Endothelial cell of umbilical vein (primary cell): ENCODE results near the gene ITPR1. TPM values are rescaled to one million over a fixed set of nuclear protein-coding genes. Genes with fewer than 3 reads are reported as not detected.
A peak's percentile ranks its signal among the peaks of the same experiment; 100 is the strongest.

Source experiments
- BruUV-seq: library from RNA; stranded (reverse); fragments of 400-500 nt; replicated peaks from 2 replicates; lab custom pipeline; 2021; lab: Mats Ljungman, UMichigan
- CTCF ChIA-PET: fragments of 300-600, 350-600 bp; sonication (Branson Sonifier 250); formaldehyde crosslinking; loops from one replicate; lab custom pipeline; 2021; ENCODE audit warnings: antibody characterized with exemption, inconsistent platforms; lab: Charles Lee
- POLR2A ChIA-PET: fragments of 300-600, 350-600 bp; sonication (Branson Sonifier 250); formaldehyde crosslinking; loops from one replicate; lab custom pipeline; 2021; ENCODE audit warnings: antibody characterized with exemption, inconsistent platforms; lab: Charles Lee
- DNase-seq: peaks from one replicate; pipeline ENCODE4 v3.0.0-alpha.2; 2011; ENCODE audit warnings: low read depth, low spot score
- FAIRE-seq: peaks from 2 replicates; lab custom pipeline; 2011; peaks lifted over from hg19 to GRCh38; lab: Jason Lieb, UNC
- H2AFZ ChIP-seq: 2 replicates; pipeline ENCODE4 v1.6.0; 2012; ENCODE audit warnings: low read depth, low read length, control low read depth, inconsistent platforms
- H3K27ac ChIP-seq: 2 replicates; pipeline ENCODE4 v1.5.1; 2011; ENCODE audit warnings: low read depth, mild to moderate bottlenecking, control low read depth, low read length, moderate library complexity; ENCODE audit not compliant: insufficient read depth
- H3K27me3 ChIP-seq, 2 experiments: 2 replicates each; pipeline versions ENCODE4 v1.6.0 to v1.6.1; 2011; ENCODE audit warnings: low read length in 2 of 2, mixed read lengths in 1 of 2; ENCODE audit not compliant: control insufficient read depth in 2 of 2, insufficient read depth in 2 of 2
- H3K36me3 ChIP-seq, 2 experiments: 2 replicates in 1 of 2; 3 replicates in 1 of 2; pipeline ENCODE4 v1.5.1; 2011; ENCODE audit warnings: low read length in 2 of 2, mild to moderate bottlenecking in 1 of 2, moderate library complexity in 1 of 2; ENCODE audit not compliant: control insufficient read depth in 2 of 2, insufficient read depth in 2 of 2; ENCODE audit errors: extremely low read depth in 1 of 2
- H3K4me1 ChIP-seq: 3 replicates; pipeline ENCODE4 v1.5.1; 2011; ENCODE audit warnings: mild to moderate bottlenecking, low read length; ENCODE audit not compliant: control insufficient read depth, insufficient read depth; ENCODE audit errors: extremely low read depth
- H3K4me2 ChIP-seq: 2 replicates; pipeline ENCODE4 v1.6.1; 2011; ENCODE audit warnings: low read length, control low read depth, mixed read lengths; ENCODE audit not compliant: insufficient read depth
- H3K4me3 ChIP-seq, 3 experiments: fragments of 200-600 bp in 1 of 3; sonication (generic), shearing (Covaris generic) in 1 of 3; replicated peaks in 1 of 3; 2 replicates each; pipeline ENCODE4 v1.5.1; 2011 to 2016; ENCODE audit warnings: control low read depth in 3 of 3, low read length in 3 of 3, mild to moderate bottlenecking in 2 of 3, inconsistent platforms in 1 of 3, low read depth in 1 of 3, moderate library complexity in 1 of 3; ENCODE audit not compliant: insufficient read depth in 1 of 3
- H3K79me2 ChIP-seq: 2 replicates; pipeline ENCODE4 v1.6.0; 2012; ENCODE audit warnings: low read length, inconsistent platforms; ENCODE audit not compliant: control insufficient read depth, insufficient read depth
- H3K9ac ChIP-seq: replicated peaks from 2 replicates; pipeline ENCODE3; 2011; ENCODE audit warnings: low read length, control low read depth; ENCODE audit not compliant: insufficient read depth; ENCODE audit errors: extremely low read depth
- H3K9me1 ChIP-seq: replicated peaks from 3 replicates; pipeline ENCODE4 v1.6.0; 2011; ENCODE audit warnings: mild to moderate bottlenecking, low read length; ENCODE audit not compliant: control insufficient read depth, insufficient read depth; ENCODE audit errors: extremely low read depth
- H3K9me3 ChIP-seq: replicated peaks from 2 replicates; pipeline ENCODE4 v1.5.1; 2012; ENCODE audit warnings: low read length, inconsistent platforms; ENCODE audit not compliant: control insufficient read depth, insufficient read depth
- H4K20me1 ChIP-seq: replicated peaks from 2 replicates; pipeline ENCODE3; 2011; ENCODE audit warnings: mild to moderate bottlenecking, low read length; ENCODE audit not compliant: control insufficient read depth, insufficient read depth; ENCODE audit errors: extremely low read depth
- EZH2 ChIP-seq: IDR thresholded peaks from 2 replicates; pipeline ENCODE4 v1.6.1; 2012; ENCODE audit warnings: borderline replicate concordance, low read depth, mild to moderate bottlenecking, moderate library complexity, low read length, inconsistent platforms; ENCODE audit not compliant: severe bottlenecking
- FOS ChIP-seq: IDR thresholded peaks from 2 replicates; pipeline ENCODE4 v1.6.1; 2011; ENCODE audit warnings: mild to moderate bottlenecking, low read length, moderate library complexity, borderline replicate concordance; ENCODE audit not compliant: insufficient read depth
- GATA2 ChIP-seq: IDR thresholded peaks from 2 replicates; pipeline ENCODE4 v1.7.0; 2011; ENCODE audit warnings: low read depth, mild to moderate bottlenecking, moderate library complexity, mixed read lengths, low read length; ENCODE audit not compliant: insufficient read length, insufficient read depth
- JUN ChIP-seq: IDR thresholded peaks from 2 replicates; pipeline ENCODE4 v1.6.1; 2011; ENCODE audit warnings: borderline replicate concordance, low read depth; ENCODE audit not compliant: insufficient read length, insufficient read depth
- MYC ChIP-seq: IDR thresholded peaks from one replicate; pipeline ENCODE4 v1.6.1; 2011; ENCODE audit warnings: mild to moderate bottlenecking, low read depth, low read length
- POLR2A ChIP-seq: IDR thresholded peaks from 2 replicates; pipeline ENCODE4 v1.6.1; 2012; ENCODE audit warnings: low read depth, mild to moderate bottlenecking, control low read depth, low read length
- POLR2AphosphoS5 ChIP-seq: IDR thresholded peaks from 2 replicates; pipeline ENCODE4 v1.6.1; 2012; ENCODE audit warnings: low read depth, mild to moderate bottlenecking, control low read depth, low read length, moderate library complexity; ENCODE audit not compliant: insufficient read depth
- dilution Hi-C: fragments of 300-500 bp; cut with MboI; formaldehyde crosslinking; loops from one replicate; pipeline ENCODE4 v1.15.0; 2019; ENCODE audit warnings: low sequenced_read_pairs; ENCODE audit not compliant: extremely low pct_ligation_motif_present
- intact Hi-C: fragments of 100-400 bp; cut with micrococcal nuclease; formaldehyde crosslinking; loops from one replicate; pipeline ENCODE4 v1.10.0; 2022
- polyA plus RNA-seq, 4 experiments: library from polyadenylated mRNA; depleted of rRNA in 3 of 4; stranded (reverse) in 3 of 4; unstranded in 1 of 4; fragments of >200 nt; gene quantifications; 2 replicates each; pipeline versions ENCODE4 v1.2.1 to v1.2.3, GENCODE V29; 2011 to 2012; ENCODE audit warnings: missing spikeins in 1 of 4
- total RNA-seq: library from RNA; stranded (reverse); gene quantifications from 2 replicates; pipeline ENCODE4 v1.2.3, GENCODE V29; 2021
- TF ChIP-seq, protein P1 (sequence below): IDR thresholded peaks from 2 replicates; pipeline ENCODE4 v1.6.1; 2011; ENCODE audit not compliant: insufficient read depth, insufficient read length
- TF ChIP-seq, protein P2 (sequence below), 2 donors: IDR thresholded peaks; 1 replicate in 1 of 2; 2 replicates in 1 of 2; pipeline ENCODE4 v1.5.1; 2011; ENCODE audit warnings: low read length in 2 of 2, mild to moderate bottlenecking in 2 of 2, moderate library complexity in 2 of 2, control low read depth in 1 of 2, inconsistent platforms in 1 of 2, low read depth in 1 of 2; ENCODE audit not compliant: insufficient read depth in 1 of 2; ENCODE audit errors: extremely low read depth in 1 of 2

ITPR1 gene
- total and polyA plus RNA-seq, 2 donors (not counting 3 experiments of a cell fraction or from before 2014, with no cell fraction given), result 5.1 to 16.1 TPM

DNA sequence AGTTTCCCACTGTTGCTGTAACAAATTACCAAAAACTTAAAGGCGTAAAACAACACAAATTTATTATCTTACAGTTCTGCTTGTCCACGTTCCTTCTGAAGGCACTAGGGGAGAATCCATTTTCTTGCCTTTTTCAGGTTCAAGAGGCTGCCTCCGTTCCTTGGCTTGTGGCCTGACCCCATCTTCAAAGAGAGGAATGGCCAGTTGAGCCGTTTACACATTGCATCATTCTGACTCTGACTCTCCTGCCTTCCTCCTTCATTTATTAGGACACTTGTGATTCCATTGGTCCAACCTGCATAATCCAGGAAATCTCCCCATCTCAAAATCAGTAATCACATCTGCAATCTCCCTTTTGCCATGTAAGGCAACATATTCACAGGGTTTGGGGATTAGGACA lies 363.4 kb downstream of the ITPR1 start:
- CTCF ChIA-PET, result no interaction called here
- H3K9me1 ChIP-seq, result no peaks in the 10 kb centered on the region
- no TSS peak for BruUV-seq
- peak overlapping the region; percentile 13 for H2AFZ ChIP-seq
- no peaks in the 10 kb centered on the region for H4K20me1 ChIP-seq
- FAIRE-seq, result no peak
- intact Hi-C loops (no loop called here), dilution Hi-C loops (no loop called here)
- no peak overlapping the region for H3K4me3 ChIP-seq
- no peaks in the 10 kb centered on the region for H3K27me3 ChIP-seq
- H3K4me2 ChIP-seq, result peak overlapping the region; percentile 13
- DNase-seq, result no peak
- H3K4me1 ChIP-seq, result peaks cover 48% of the 10 kb centered on the region
- POLR2A ChIA-PET, result no interaction called here
- TF ChIP-seq GATA2 (no peak), JUN (no peak), EZH2 (no peak), POLR2AphosphoS5 (no peak), FOS (no peak), POLR2A (no peak), MYC (no peak)
- TF ChIP-seq, protein P1, sequence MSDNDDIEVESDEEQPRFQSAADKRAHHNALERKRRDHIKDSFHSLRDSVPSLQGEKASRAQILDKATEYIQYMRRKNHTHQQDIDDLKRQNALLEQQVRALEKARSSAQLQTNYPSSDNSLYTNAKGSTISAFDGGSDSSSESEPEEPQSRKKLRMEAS, result no peak
- TF ChIP-seq, protein P2, sequence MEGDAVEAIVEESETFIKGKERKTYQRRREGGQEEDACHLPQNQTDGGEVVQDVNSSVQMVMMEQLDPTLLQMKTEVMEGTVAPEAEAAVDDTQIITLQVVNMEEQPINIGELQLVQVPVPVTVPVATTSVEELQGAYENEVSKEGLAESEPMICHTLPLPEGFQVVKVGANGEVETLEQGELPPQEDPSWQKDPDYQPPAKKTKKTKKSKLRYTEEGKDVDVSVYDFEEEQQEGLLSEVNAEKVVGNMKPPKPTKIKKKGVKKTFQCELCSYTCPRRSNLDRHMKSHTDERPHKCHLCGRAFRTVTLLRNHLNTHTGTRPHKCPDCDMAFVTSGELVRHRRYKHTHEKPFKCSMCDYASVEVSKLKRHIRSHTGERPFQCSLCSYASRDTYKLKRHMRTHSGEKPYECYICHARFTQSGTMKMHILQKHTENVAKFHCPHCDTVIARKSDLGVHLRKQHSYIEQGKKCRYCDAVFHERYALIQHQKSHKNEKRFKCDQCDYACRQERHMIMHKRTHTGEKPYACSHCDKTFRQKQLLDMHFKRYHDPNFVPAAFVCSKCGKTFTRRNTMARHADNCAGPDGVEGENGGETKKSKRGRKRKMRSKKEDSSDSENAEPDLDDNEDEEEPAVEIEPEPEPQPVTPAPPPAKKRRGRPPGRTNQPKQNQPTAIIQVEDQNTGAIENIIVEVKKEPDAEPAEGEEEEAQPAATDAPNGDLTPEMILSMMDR (IDR thresholded peaks at IDR 0.05; ENCODE audit: extremely low read depth in 1 of 2, insufficient read depth in 1 of 2, low read depth in 1 of 2, low read length in 2 of 2), result no peak
- H3K9me3 ChIP-seq, result no peaks in the 10 kb centered on the region
- peak overlapping the region; percentile 42 for H3K9ac ChIP-seq
- no peaks in the 10 kb centered on the region for H3K79me2 ChIP-seq
- H3K36me3 ChIP-seq, result no peaks in the 10 kb centered on the region
- H3K27ac ChIP-seq, result peak overlapping the region; percentile 85
